Left lung (tissue), 10 donors: ENCODE data around the gene DMD. TPM values are rescaled to one million over a fixed set of nuclear protein-coding genes. Genes with fewer than 3 reads are reported as not detected.
A peak's percentile ranks its signal among the peaks of the same experiment; 100 is the strongest.

ENCODE experiments used
- ATAC-seq: fragments of 200-7000 bp; cut with Tn5 transposase; one replicate; pipeline ENCODE4 v1.9.1; 2020; ENCODE audit warnings: moderate library complexity
- DNase-seq, 4 donors: peaks; one replicate each; pipeline ENCODE4 v3.0.0-alpha.2; 2013 to 2020
- H3K27ac ChIP-seq, 2 donors: fragments of 200-600 bp; sonication (generic) in 1 of 2; one replicate each; pipeline versions ENCODE4 v1.5.0 to v1.8.0; 2020 to 2021
- H3K27me3 ChIP-seq, 2 donors: fragments of 200-600 bp; sonication (generic) in 1 of 2; one replicate each; pipeline versions ENCODE4 v1.5.0 to v1.8.0; 2020 to 2021
- H3K36me3 ChIP-seq, 2 donors: fragments of 200-600 bp; sonication (generic) in 1 of 2; one replicate each; pipeline versions ENCODE4 v1.5.0 to v1.8.0; 2020 to 2021
- H3K4me1 ChIP-seq, 2 donors: fragments of 200-600 bp; one replicate each; pipeline ENCODE4 v1.8.0; 2021
- H3K4me3 ChIP-seq, 2 donors: fragments of 200-600 bp; sonication (generic) in 1 of 2; one replicate each; pipeline versions ENCODE4 v1.5.0 to v1.8.0; 2020 to 2021; ENCODE audit warnings: mild to moderate bottlenecking in 1 of 2
- H3K9me3 ChIP-seq, 2 donors: fragments of 200-600 bp; sonication (generic) in 1 of 2; one replicate each; pipeline versions ENCODE4 v1.5.0 to v1.8.0; 2020 to 2021
- intact Hi-C, 2 donors: fragments of 100-400 bp; cut with DNase I; formaldehyde crosslinking; loops; one replicate each; pipeline versions ENCODE4 v1.11.2 to v1.14.2; 2022
- polyA plus RNA-seq, 6 donors: library from polyadenylated mRNA; unstranded; fragments of 120-200 nt; gene quantifications; one replicate each; pipeline ENCODE4 v1.2.1, GENCODE V29; 2013; ENCODE audit not compliant: insufficient read length in 6 of 6
- total RNA-seq, 2 donors: library from RNA; stranded (reverse); fragmentation: NEBNext Ultra II Directional; extraction: Animal tissue kit (Norgen Biotek cat#: 25700); gene quantifications; one replicate each; pipeline ENCODE4 v1.2.1, GENCODE V29; 2021
- TF ChIP-seq, protein P1 (sequence below), 2 donors: fragments of 200-600 bp; sonication (generic) in 1 of 2; IDR thresholded peaks; one replicate each; pipeline versions ENCODE4 v1.5.0 to v1.8.0; 2021; ENCODE audit warnings: antibody characterized with exemption in 2 of 2
- donor health status: DM: no; HTN: yes; CAD: no.
- donor health status: DM: no; HTN: no; CAD: no.

The DMD gene
- total and polyA plus RNA-seq, 8 donors: 16.6 to 68.8 (median 54.0) TPM

DNA sequence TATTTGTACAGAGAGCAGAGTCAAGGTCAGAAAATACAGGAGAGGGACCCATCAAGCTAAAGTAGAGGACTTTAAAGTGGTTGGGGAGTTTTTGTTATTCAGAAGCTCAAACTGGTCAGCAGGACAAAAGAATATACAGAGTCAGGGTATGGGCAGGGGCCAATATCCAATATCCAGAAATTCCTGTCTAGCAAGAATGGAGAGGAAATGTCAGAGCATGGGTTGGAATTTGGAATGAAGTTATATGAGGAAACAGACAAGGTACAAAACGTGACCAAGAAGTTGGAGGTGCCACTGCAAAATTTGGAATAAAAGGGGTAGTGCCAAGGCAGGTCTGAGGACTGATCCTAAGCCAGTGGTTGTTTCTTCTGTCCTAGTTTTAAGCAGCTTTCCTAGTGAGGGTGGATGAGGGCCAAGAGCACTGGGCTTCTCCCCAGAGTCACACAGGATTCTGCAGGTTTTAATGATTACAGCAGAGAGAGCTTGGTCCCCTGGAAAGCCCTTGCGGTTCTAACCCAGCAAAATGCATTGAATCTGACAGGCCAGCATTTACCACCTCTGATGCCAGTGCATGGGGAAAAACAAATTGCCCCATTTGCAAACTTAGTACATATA, 1834.8 kb downstream of the DMD start:
- H3K4me3 ChIP-seq: no peak overlapping the region
- intact Hi-C loops: no loop called here
- no peak overlapping the region for H3K27ac ChIP-seq
- no peaks in the 10 kb centered on the region for H3K36me3 ChIP-seq
- no peaks in the 10 kb centered on the region for H3K27me3 ChIP-seq
- ATAC-seq (no peak), DNase-seq (peak in 2 of 4 donors; percentile 12 to 13)
- H3K9me3 ChIP-seq: no peaks in the 10 kb centered on the region
- no peaks in the 10 kb centered on the region for H3K4me1 ChIP-seq
- TF ChIP-seq, protein P1, sequence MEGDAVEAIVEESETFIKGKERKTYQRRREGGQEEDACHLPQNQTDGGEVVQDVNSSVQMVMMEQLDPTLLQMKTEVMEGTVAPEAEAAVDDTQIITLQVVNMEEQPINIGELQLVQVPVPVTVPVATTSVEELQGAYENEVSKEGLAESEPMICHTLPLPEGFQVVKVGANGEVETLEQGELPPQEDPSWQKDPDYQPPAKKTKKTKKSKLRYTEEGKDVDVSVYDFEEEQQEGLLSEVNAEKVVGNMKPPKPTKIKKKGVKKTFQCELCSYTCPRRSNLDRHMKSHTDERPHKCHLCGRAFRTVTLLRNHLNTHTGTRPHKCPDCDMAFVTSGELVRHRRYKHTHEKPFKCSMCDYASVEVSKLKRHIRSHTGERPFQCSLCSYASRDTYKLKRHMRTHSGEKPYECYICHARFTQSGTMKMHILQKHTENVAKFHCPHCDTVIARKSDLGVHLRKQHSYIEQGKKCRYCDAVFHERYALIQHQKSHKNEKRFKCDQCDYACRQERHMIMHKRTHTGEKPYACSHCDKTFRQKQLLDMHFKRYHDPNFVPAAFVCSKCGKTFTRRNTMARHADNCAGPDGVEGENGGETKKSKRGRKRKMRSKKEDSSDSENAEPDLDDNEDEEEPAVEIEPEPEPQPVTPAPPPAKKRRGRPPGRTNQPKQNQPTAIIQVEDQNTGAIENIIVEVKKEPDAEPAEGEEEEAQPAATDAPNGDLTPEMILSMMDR (IDR thresholded peaks at IDR 0.05): no peak

DNA sequence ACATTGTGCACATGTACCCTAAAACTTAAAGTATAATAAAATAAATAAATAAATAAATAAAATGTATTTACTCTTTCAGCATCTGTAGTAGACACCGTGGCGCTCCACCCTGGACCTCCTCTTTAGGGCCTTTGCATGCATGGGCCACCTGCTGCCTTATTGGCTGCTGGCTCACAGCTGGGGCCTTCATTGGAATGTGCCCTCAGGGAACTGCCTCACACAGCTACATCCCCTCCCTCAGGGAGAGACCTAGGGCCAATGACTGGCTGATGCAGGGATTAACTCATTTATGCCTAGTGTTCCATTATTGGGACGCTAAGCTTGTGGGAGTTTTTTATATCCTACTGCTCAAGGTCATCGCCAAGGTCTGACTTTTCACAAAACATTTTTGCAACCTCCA, 1836.6 kb downstream of the DMD start:
- H3K9me3 ChIP-seq: no peaks in the 10 kb centered on the region
- intact Hi-C loops: no loop called here
- no peak overlapping the region for H3K27ac ChIP-seq
- ATAC-seq (no peak), DNase-seq (no peak)
- H3K4me3 ChIP-seq: no peak overlapping the region
- TF ChIP-seq, protein P1 (IDR thresholded peaks at IDR 0.05): no peak
- no peaks in the 10 kb centered on the region for H3K36me3 ChIP-seq
- no peaks in the 10 kb centered on the region for H3K4me1 ChIP-seq
- H3K27me3 ChIP-seq: no peaks in the 10 kb centered on the region

DNA sequence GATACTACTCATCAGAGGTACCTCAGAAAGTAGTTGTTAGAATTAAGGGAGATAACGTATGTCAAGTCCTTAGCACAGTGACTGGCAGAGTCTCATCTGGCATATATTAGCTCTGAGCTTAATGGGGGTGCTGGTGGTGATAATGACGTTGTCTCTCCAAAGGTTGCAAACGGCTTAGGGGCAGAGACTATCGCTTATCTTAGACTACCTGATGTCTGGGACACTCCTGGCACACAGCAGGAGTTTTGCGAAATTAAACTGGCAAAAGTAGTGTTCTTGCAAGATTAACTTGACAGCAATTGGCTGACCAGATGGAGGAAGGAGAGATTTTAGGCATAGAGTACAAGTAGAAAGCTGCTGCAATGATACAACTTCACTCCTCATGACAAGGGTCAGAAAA, 1839.4 kb downstream of the DMD start:
- no peaks in the 10 kb centered on the region for H3K4me1 ChIP-seq
- ATAC-seq (no peak), DNase-seq (no peak)
- TF ChIP-seq, protein P1 (IDR thresholded peaks at IDR 0.05): no peak
- intact Hi-C loops: no loop called here
- H3K36me3 ChIP-seq: no peaks in the 10 kb centered on the region
- H3K27me3 ChIP-seq: no peaks in the 10 kb centered on the region
- H3K9me3 ChIP-seq: no peaks in the 10 kb centered on the region
- no peak overlapping the region for H3K27ac ChIP-seq
- H3K4me3 ChIP-seq: no peak overlapping the region

DNA sequence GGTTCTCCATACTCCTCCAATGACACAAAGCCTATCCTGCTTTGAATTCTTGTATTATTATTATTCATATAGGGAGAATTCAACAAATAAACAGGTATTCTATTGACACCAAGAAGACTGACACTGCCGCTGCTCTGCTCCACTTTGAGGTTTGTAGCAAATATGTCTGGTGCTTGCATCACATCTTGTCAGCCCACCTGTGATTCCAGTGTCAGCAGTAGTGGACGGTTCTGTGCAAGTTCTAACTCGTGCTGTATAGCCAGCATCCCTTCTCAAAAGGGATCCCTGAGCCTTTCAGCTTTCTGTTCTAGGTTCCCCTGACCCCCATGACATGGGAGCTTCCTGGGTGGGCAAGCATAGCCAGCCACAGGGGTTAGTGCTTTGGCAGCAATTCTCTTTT, 1843.5 kb downstream of the DMD start:
- Histone ChIP-seq H3K36me3 (no peaks in the 10 kb centered on the region), H3K27ac (no peak overlapping the region), H3K4me3 (no peak overlapping the region), H3K9me3 (no peaks in the 10 kb centered on the region), H3K27me3 (no peaks in the 10 kb centered on the region), H3K4me1 (no peaks in the 10 kb centered on the region)
- intact Hi-C loops: no loop called here
- no peak for DNase-seq
- no peak for ATAC-seq
- TF ChIP-seq, protein P1 (IDR thresholded peaks at IDR 0.05): no peak

DNA sequence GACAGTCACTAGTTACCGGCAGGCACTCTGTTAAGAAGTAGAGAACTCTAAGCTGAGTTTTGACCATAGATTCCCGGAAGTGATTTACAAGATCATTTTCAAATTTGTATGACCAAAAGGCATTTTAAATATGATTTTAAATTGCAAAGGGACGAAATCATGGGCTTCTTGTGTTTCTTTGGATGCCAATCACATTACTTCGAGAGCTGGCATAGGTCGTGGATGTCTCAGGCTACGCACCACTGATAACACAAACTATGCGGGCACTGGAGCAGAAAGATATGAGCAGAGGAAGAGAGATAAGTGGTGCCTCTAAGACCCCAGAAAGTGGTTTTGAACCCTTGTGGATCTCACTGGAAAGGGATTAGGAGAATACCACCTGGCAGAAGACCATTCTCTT, 1845.3 kb downstream of the DMD start:
- Histone ChIP-seq H3K9me3 (no peaks in the 10 kb centered on the region), H3K27me3 (no peaks in the 10 kb centered on the region), H3K27ac (no peak overlapping the region), H3K36me3 (no peaks in the 10 kb centered on the region), H3K4me3 (no peak overlapping the region), H3K4me1 (no peaks in the 10 kb centered on the region)
- DNase-seq: no peak
- intact Hi-C loops: no loop called here
- ATAC-seq: no peak
- TF ChIP-seq, protein P1 (IDR thresholded peaks at IDR 0.05): no peak
